Measurements from ENCODE around the gene MAML3.
A peak's percentile ranks its signal among the peaks of the same experiment; 100 is the strongest.

Gene MAML3

GRCh38 chr4:140096921-140097320 lies 57.1 kb downstream of the MAML3 start:
- DNase-seq, result no peak

GRCh38 chr4:140096483-140096861 lies 57.5 kb downstream of the MAML3 start:
- no peak for DNase-seq

- no peak for DNase-seq
Measured at GRCh38 chr4:140095694-140096482, 58.1 kb downstream of the MAML3 start.

- no peak for DNase-seq
Measured at GRCh38 chr4:140094438-140095420, 59.3 kb downstream of the MAML3 start.

- DNase-seq, result peak; percentile 71
Measured at GRCh38 chr4:140092094-140092851, 61.7 kb downstream of the MAML3 start.

- DNase-seq, result no peak
Measured at GRCh38 chr4:140091305-140091704, 62.7 kb downstream of the MAML3 start.

- DNase-seq, result no peak
Measured at GRCh38 chr4:140090215-140090731, 63.7 kb downstream of the MAML3 start.

- DNase-seq, result no peak
Measured at GRCh38 chr4:140089216-140089615, 64.8 kb downstream of the MAML3 start.

GRCh38 chr4:140088323-140088967 lies 65.5 kb downstream of the MAML3 start:
- DNase-seq, result no peak

GRCh38 chr4:140085881-140086280 lies 68.1 kb downstream of the MAML3 start:
- DNase-seq, result no peak

- no peak for DNase-seq
Measured at GRCh38 chr4:140085062-140085622, 68.8 kb downstream of the MAML3 start.

- no peak for DNase-seq
Measured at GRCh38 chr4:140084385-140084784, 69.6 kb downstream of the MAML3 start.

GRCh38 chr4:140082391-140082755 lies 71.6 kb downstream of the MAML3 start:
- no peak for DNase-seq

- no peak for DNase-seq
Measured at GRCh38 chr4:140081641-140082390, 72.2 kb downstream of the MAML3 start.

- no peak for DNase-seq
Measured at GRCh38 chr4:140080883-140081282, 73.1 kb downstream of the MAML3 start.

GRCh38 chr4:140078366-140078765 lies 75.6 kb downstream of the MAML3 start:
- DNase-seq, result peak; percentile 44

- no peak for DNase-seq
Measured at GRCh38 chr4:140076307-140076706, 77.7 kb downstream of the MAML3 start.

GRCh38 chr4:140071806-140072205 lies 82.2 kb downstream of the MAML3 start:
- DNase-seq, result peak; percentile 56

GRCh38 chr4:140070973-140071372 lies 83.0 kb downstream of the MAML3 start:
- no peak for DNase-seq

- DNase-seq, result no peak
Measured at GRCh38 chr4:140070366-140070765, 83.6 kb downstream of the MAML3 start.

- no peak for DNase-seq
Measured at GRCh38 chr4:140069066-140069465, 84.9 kb downstream of the MAML3 start.

Measured in NCI-H524 treated with DMSO at 0.1 percent for 48 hours (cell line).